ENCODE measurements around the gene CD8A. TPM values are rescaled to one million over a fixed set of nuclear protein-coding genes. Genes with fewer than 3 reads are reported as not detected.
"Not testable (repeated sequence)": the region's sequence is repeated elsewhere in the genome, so short reads cannot be mapped to it uniquely, and the experiment has no call there.

The CD8A gene
- total RNA-seq, 1 donor = 25.6 TPM

- Histone ChIP-seq H3K4me1 (ENCODE audit: insufficient read depth, low read length) (peaks cover 7% of the 10 kb centered on the region), H3K4me3 (ENCODE audit: low read length) (no peak overlapping the region), H3K9me3 (ENCODE audit: low read depth, low read length) (peaks cover 13% of the 10 kb centered on the region), H3K27me3 (ENCODE audit: insufficient read depth, low read length) (no peaks in the 10 kb centered on the region)
Observed at GRCh38 chr2:86746939-86747338, 43.8 kb downstream of the CD8A start.

GRCh38 chr2:86744152-86744551 is 46.6 kb downstream of the CD8A start:
- H3K4me3 ChIP-seq (ENCODE audit: low read length) = no peak overlapping the region
- no peaks in the 10 kb centered on the region for H3K27me3 ChIP-seq (ENCODE audit: insufficient read depth, low read length)
- no peaks in the 10 kb centered on the region for H3K9me3 ChIP-seq (ENCODE audit: low read depth, low read length)
- peaks cover 7% of the 10 kb centered on the region for H3K4me1 ChIP-seq (ENCODE audit: insufficient read depth, low read length)

GRCh38 chr2:86741889-86742498 is 48.7 kb downstream of the CD8A start:
- H3K27me3 ChIP-seq (ENCODE audit: insufficient read depth, low read length); H3K4me3 ChIP-seq (ENCODE audit: low read length); H3K4me1 ChIP-seq (ENCODE audit: insufficient read depth, low read length); H3K9me3 ChIP-seq (ENCODE audit: low read depth, low read length): not testable (repeated sequence)

GRCh38 chr2:86739889-86740288 is 50.8 kb downstream of the CD8A start:
- not testable (repeated sequence) for H3K4me1 ChIP-seq (ENCODE audit: insufficient read depth, low read length); H3K9me3 ChIP-seq (ENCODE audit: low read depth, low read length); H3K27me3 ChIP-seq (ENCODE audit: insufficient read depth, low read length); H3K4me3 ChIP-seq (ENCODE audit: low read length)

- H3K4me3 ChIP-seq (ENCODE audit: low read length); H3K4me1 ChIP-seq (ENCODE audit: insufficient read depth, low read length); H3K27me3 ChIP-seq (ENCODE audit: insufficient read depth, low read length); H3K9me3 ChIP-seq (ENCODE audit: low read depth, low read length): not testable (repeated sequence)
Observed at GRCh38 chr2:86739485-86739884, 51.2 kb downstream of the CD8A start.

- not testable (repeated sequence) for H3K4me1 ChIP-seq (ENCODE audit: insufficient read depth, low read length); H3K4me3 ChIP-seq (ENCODE audit: low read length); H3K27me3 ChIP-seq (ENCODE audit: insufficient read depth, low read length); H3K9me3 ChIP-seq (ENCODE audit: low read depth, low read length)
Observed at GRCh38 chr2:86734896-86735295, 55.8 kb downstream of the CD8A start.

Other genes starting within 250 kb of the CD8A start
- 57.7 TPM for gene CHMP3, start 227.5 kb downstream of the CD8A start, total RNA-seq
- gene RNF103, start 167.0 kb downstream of the CD8A start, total RNA-seq = 65.9 TPM
- 47.1 TPM for gene RMND5A, start 70.6 kb downstream of the CD8A start, total RNA-seq
- 41.9 TPM for gene CD8B, start 71.0 kb upstream of the CD8A start, total RNA-seq
- gene RGPD1, start 151.2 kb upstream of the CD8A start, total RNA-seq = 20.1 TPM
- gene PLGLB1, start 230.9 kb upstream of the CD8A start, total RNA-seq = 2.7 TPM

Data from mononuclear cell (primary cell).